Measurements from ENCODE around the gene CEP120. TPM values are rescaled to one million over a fixed set of nuclear protein-coding genes. Genes with fewer than 3 reads are reported as not detected.
"Not testable (repeated sequence)": the region's sequence is repeated elsewhere in the genome, so short reads cannot be mapped to it uniquely, and the experiment has no call there.

CEP120 gene
- total and polyA plus RNA-seq, 12 donors = 4.2 to 36.8 (median 19.1) TPM

DNA sequence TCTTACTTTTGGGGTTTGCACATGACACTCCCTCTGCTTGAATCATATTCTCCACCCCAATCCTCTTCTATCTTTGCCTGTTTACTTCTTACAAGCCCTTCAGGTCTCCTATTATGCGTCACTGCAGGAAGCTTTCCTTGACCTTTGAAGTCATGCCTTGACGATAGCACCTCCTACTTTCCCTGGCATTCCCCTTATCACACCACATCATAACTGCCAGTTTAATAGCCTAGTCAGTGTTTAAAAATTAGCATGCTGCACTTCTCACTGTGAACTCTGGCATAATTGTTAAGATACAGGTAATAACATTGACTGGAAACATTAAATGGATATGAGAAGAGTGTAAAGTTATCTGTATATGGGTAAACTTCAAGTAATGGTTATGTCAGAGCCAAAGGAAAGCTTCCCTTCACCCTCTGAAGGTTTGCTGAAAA is 37.1 kb upstream of the CEP120 start:
- 19 to 35% (median 30%) methylated on average over 2 of the region's 2 CpGs for WGBS, 4 donors
- H3K4me1 ChIP-seq (replicated peaks in 1 of 2) = peaks cover 0 to 6% of the 10 kb centered on the region in 2 donors
- peak overlapping the region in 1 of 5 donors; percentile 42 for H3K27ac ChIP-seq
- peak; percentile 22 to 70 (median 53) for DNase-seq
- no peaks in the 10 kb centered on the region for H3K36me3 ChIP-seq (replicated peaks in 1 of 2)
- H3K9me3 ChIP-seq (replicated peaks in 1 of 3) = no peaks in the 10 kb centered on the region
- no peak for TF ChIP-seq POLR2A (IDR thresholded peaks at IDR 0.05)
- TF ChIP-seq, protein P1, sequence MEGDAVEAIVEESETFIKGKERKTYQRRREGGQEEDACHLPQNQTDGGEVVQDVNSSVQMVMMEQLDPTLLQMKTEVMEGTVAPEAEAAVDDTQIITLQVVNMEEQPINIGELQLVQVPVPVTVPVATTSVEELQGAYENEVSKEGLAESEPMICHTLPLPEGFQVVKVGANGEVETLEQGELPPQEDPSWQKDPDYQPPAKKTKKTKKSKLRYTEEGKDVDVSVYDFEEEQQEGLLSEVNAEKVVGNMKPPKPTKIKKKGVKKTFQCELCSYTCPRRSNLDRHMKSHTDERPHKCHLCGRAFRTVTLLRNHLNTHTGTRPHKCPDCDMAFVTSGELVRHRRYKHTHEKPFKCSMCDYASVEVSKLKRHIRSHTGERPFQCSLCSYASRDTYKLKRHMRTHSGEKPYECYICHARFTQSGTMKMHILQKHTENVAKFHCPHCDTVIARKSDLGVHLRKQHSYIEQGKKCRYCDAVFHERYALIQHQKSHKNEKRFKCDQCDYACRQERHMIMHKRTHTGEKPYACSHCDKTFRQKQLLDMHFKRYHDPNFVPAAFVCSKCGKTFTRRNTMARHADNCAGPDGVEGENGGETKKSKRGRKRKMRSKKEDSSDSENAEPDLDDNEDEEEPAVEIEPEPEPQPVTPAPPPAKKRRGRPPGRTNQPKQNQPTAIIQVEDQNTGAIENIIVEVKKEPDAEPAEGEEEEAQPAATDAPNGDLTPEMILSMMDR (IDR thresholded peaks at IDR 0.05) = no peak
- intact Hi-C loops (cut with DNase I) = no loop called here
- H3K4me3 ChIP-seq = no peak overlapping the region
- H3K27me3 ChIP-seq = no peaks in the 10 kb centered on the region

DNA sequence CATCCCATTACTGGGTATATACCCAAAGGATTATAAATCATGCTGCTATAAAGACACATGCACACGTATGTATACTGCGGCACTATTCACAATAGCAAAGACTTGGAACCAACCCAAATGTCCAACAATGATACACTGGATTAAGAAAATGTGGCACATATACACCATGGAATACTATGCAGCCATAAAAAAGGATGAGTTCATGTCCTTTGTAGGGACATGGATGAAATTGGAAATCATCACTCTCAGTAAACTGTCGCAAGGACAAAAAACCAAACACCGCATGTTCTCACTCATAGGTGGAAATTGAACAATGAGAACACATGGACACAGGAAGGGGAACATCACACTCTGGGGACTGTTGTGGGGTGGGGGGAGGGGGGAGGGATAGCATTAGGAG is 35.8 kb upstream of the CEP120 start:
- H3K36me3 ChIP-seq (replicated peaks in 1 of 2); H3K4me1 ChIP-seq (replicated peaks in 1 of 2); H3K27ac ChIP-seq; H3K27me3 ChIP-seq; H3K4me3 ChIP-seq; DNase-seq; H3K9me3 ChIP-seq (replicated peaks in 1 of 3); intact Hi-C loops (cut with DNase I): not testable (repeated sequence)
- WGBS, 4 donors = 70 to 96% (median 90%) methylated on average over 4 of the region's 4 CpGs

DNA sequence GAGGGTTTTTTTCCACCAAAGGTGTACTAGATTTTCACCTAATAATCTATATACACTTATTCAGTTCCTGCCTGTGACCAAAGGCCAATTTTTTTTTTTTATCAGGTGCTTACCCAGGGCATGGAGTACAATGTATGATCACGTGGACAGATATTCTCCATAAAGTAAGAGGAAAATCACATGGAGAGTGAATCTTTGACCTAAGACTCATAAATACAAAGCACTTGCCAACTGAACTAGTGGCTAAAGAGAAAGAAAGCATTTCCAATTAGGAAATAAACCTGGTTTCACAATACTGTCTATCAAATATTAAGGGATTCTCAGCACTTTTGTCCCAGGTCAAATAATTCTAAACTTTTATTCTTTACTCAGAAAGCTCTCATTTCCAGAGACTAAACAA is 33.0 kb upstream of the CEP120 start:
- no peaks in the 10 kb centered on the region for H3K27me3 ChIP-seq
- WGBS, 4 donors = 48 to 74% (median 62%) methylated on average over 1 of the region's 1 CpG
- no peak overlapping the region for H3K4me3 ChIP-seq
- peaks cover 0 to 6% of the 10 kb centered on the region in 2 donors for H3K4me1 ChIP-seq (replicated peaks in 1 of 2)
- no peak overlapping the region for H3K27ac ChIP-seq
- intact Hi-C loops (cut with DNase I) = no loop called here
- TF ChIP-seq, protein P1 (IDR thresholded peaks at IDR 0.05) = no peak
- no peak for TF ChIP-seq POLR2A (IDR thresholded peaks at IDR 0.05)
- H3K36me3 ChIP-seq (replicated peaks in 1 of 2) = no peaks in the 10 kb centered on the region
- DNase-seq = no peak
- no peaks in the 10 kb centered on the region for H3K9me3 ChIP-seq (replicated peaks in 1 of 3)

DNA sequence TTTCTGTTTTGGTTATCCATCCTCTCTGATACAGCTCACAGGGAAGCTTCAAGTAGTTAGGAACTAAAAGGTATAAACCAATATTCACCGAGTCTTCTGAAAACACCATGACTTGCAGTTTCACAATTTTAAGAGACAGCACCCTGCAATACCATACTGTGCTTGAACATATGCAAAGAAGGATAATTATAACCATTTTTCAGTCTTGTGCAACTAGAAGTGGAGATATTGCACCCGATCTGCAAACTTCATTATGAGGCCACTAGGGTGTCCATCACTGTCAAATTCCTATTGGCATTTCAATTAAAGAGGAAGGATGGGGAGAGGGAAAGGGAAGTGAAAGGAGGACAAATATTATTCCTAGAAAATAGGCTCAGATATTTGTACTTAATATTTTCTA is 32.4 kb upstream of the CEP120 start:
- no peak overlapping the region for H3K27ac ChIP-seq
- intact Hi-C loops (cut with DNase I) = no loop called here
- TF ChIP-seq, protein P1 (IDR thresholded peaks at IDR 0.05) = no peak
- no peak for TF ChIP-seq POLR2A (IDR thresholded peaks at IDR 0.05)
- peaks cover 0 to 5% of the 10 kb centered on the region in 2 donors for H3K4me1 ChIP-seq (replicated peaks in 1 of 2)
- no peaks in the 10 kb centered on the region for H3K9me3 ChIP-seq (replicated peaks in 1 of 3)
- WGBS, 4 donors = 59 to 71% (median 69%) methylated on average over 2 of the region's 2 CpGs
- no peak for DNase-seq
- no peaks in the 10 kb centered on the region for H3K27me3 ChIP-seq
- no peak overlapping the region for H3K4me3 ChIP-seq
- no peaks in the 10 kb centered on the region for H3K36me3 ChIP-seq (replicated peaks in 1 of 2)

DNA sequence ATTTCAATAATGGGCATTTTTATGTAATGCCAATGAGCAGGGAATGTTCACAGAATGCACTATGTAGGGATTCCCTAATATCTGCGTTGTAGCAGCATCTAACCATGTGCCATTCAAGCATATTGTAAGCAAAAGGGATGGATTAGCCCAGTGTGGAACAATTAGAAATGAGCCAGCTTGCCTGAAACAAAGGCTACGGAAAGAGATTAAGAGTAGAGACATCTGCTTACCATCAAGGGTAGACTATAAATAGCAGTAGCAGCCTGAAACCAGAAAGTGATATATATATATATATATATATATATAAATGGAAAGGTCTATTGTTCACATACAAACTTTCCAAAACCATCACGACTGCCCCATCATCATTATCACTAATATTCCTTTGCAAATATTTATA is 31.9 kb upstream of the CEP120 start:
- Histone ChIP-seq H3K4me3 (no peak overlapping the region), H3K4me1 (replicated peaks in 1 of 2) (peaks cover under 1 to 3% of the 10 kb centered on the region in 2 donors), H3K27me3 (no peaks in the 10 kb centered on the region), H3K27ac (no peak overlapping the region), H3K36me3 (replicated peaks in 1 of 2) (no peaks in the 10 kb centered on the region), H3K9me3 (replicated peaks in 1 of 3) (no peaks in the 10 kb centered on the region)
- no peak for TF ChIP-seq POLR2A (IDR thresholded peaks at IDR 0.05)
- TF ChIP-seq, protein P1 (IDR thresholded peaks at IDR 0.05) = no peak
- DNase-seq = no peak
- intact Hi-C loops (cut with DNase I) = no loop called here
- WGBS, 4 donors = 61 to 80% (median 73%) methylated on average over 3 of the region's 3 CpGs

All from adrenal gland (tissue), 12 donors.